Hematopoietic multipotent progenitor cell treated with erythropoietin and hydrocortisone succinate and interleukin-3 and kit ligand, for 8 days (in vitro differentiated cells): ENCODE results near the gene IZUMO1.

Source experiments
- DNase-seq: peaks from one replicate; pipeline ENCODE4 v3.0.0-alpha.2; 2015

Gene IZUMO1

GRCh38 chr19:48756686-48757085 is 10.0 kb upstream of the IZUMO1 start:
- no peak for DNase-seq

- no peak for DNase-seq
Observed at GRCh38 chr19:48756212-48756611, 9.5 kb upstream of the IZUMO1 start.

- DNase-seq: no peak
Observed at GRCh38 chr19:48755787-48756186, 9.1 kb upstream of the IZUMO1 start.

GRCh38 chr19:48755084-48755641 is 8.5 kb upstream of the IZUMO1 start, which contains the start of gene FGF21:
TSS of gene FGF21 (plus strand) at chr19:48755524. CDS start at chr19:48756237, 713 bp downstream.
- DNase-seq: peak; percentile 45

- peak; percentile 68 for DNase-seq
Observed at GRCh38 chr19:48752496-48753365, 6.0 kb upstream of the IZUMO1 start, which contains the start of gene FUT1. TSS of gene FUT1 (minus strand) at chr19:48752641. CDS start at chr19:48751281, 1,360 bp downstream.

- peak; percentile 57 for DNase-seq
Observed at GRCh38 chr19:48751845-48752495, 5.3 kb upstream of the IZUMO1 start.

GRCh38 chr19:48750771-48751504 is 4.2 kb upstream of the IZUMO1 start:
- peak; percentile 57 for DNase-seq

GRCh38 chr19:48750351-48750750 is 3.6 kb upstream of the IZUMO1 start:
- no peak for DNase-seq

GRCh38 chr19:48749571-48750198 is 3.0 kb upstream of the IZUMO1 start:
- no peak for DNase-seq

GRCh38 chr19:48746110-48746509 is 599 bp downstream of the IZUMO1 start:
- DNase-seq: no peak

GRCh38 chr19:48745208-48745995 is 1.3 kb downstream of the IZUMO1 start:
- peak; percentile 87 for DNase-seq

- no peak for DNase-seq
Observed at GRCh38 chr19:48742096-48742495, 4.6 kb downstream of the IZUMO1 start.

- DNase-seq: peak; percentile 90
Observed at GRCh38 chr19:48741129-48741999, 5.3 kb downstream of the IZUMO1 start.

GRCh38 chr19:48740164-48740972 is 6.3 kb downstream of the IZUMO1 start, which contains the start of gene RASIP1:
TSS of gene RASIP1 (minus strand) at chr19:48740610. CDS start at chr19:48740282, 328 bp downstream.
- DNase-seq: no peak

GRCh38 chr19:48739404-48740163 is 7.1 kb downstream of the IZUMO1 start:
- DNase-seq: no peak

- DNase-seq: peak; percentile 85
Observed at GRCh38 chr19:48738557-48739403, 7.9 kb downstream of the IZUMO1 start.

- peak; percentile 53 for DNase-seq
Observed at GRCh38 chr19:48737360-48737998, 9.2 kb downstream of the IZUMO1 start.
